ENCODE data around the gene ARHGAP24.

- no peak for TF ChIP-seq CTCF (IDR thresholded peaks at IDR 0.05)
- TF ChIP-seq SIN3A (IDR thresholded peaks at IDR 0.05; ENCODE audit: borderline replicate concordance, insufficient read depth, low read depth, low read length), result no peak
- TF ChIP-seq REST (IDR thresholded peaks at IDR 0.05; ENCODE audit: insufficient read depth in 1 of 2, low read depth in 2 of 2, low read length in 1 of 2), result no peak
Measured at GRCh38 chr4:85474356-85474755, 594 bp upstream of the ARHGAP24 start.
